Prostate gland (tissue), 2 donors: Measurements from ENCODE around the gene CCR1. TPM values are rescaled to one million over a fixed set of nuclear protein-coding genes. Genes with fewer than 3 reads are reported as not detected.

Experiments
- DNase-seq: peaks from one replicate; pipeline ENCODE4 v3.0.0-alpha.2; 2019; ENCODE audit warnings: low spot score
- H3K27ac ChIP-seq, 2 donors: fragments of 200-600 bp; sonication (generic); 2 replicates each; pipeline ENCODE4 v1.5.1; 2017 to 2019
- H3K27me3 ChIP-seq: fragments of 200-600 bp; sonication (generic); replicated peaks from 2 replicates; pipeline ENCODE4 v1.5.1; 2019; ENCODE audit not compliant: insufficient read depth
- H3K36me3 ChIP-seq, 2 donors: fragments of 200-600 bp; sonication (generic); 1 replicate in 1 of 2; 2 replicates in 1 of 2; pipeline versions ENCODE4 v1.5.1 to v1.8.1; 2017 to 2019
- H3K4me1 ChIP-seq: fragments of 200-600 bp; sonication (generic); replicated peaks from 2 replicates; pipeline ENCODE4 v1.5.1; 2019
- H3K4me3 ChIP-seq, 2 donors: fragments of 200-600 bp; sonication (generic); 2 replicates each; pipeline ENCODE4 v1.5.1; 2017 to 2019
- H3K9me3 ChIP-seq: fragments of 200-600 bp; sonication (generic); 2 replicates; pipeline ENCODE4 v1.5.1; 2017
- POLR2A ChIP-seq: fragments of 450-650 bp; IDR thresholded peaks from one replicate; pipeline ENCODE4 v1.6.1; 2016; ENCODE audit warnings: antibody characterized with exemption, mild to moderate bottlenecking
- POLR2AphosphoS5 ChIP-seq: sonication (generic); formaldehyde crosslinking; IDR thresholded peaks from one replicate; pipeline ENCODE4 v1.6.1; 2017; ENCODE audit warnings: antibody characterized with exemption
- WGBS: methylation state at CpG from one replicate; pipeline ENCODE4 v1.1.5; 2018; 5-methylcytosine and 5-hydroxymethylcytosine counted together
- intact Hi-C: fragments of 100-400 bp; cut with DNase I; formaldehyde crosslinking; loops from one replicate; pipeline ENCODE4 v1.14.2; 2022
- total RNA-seq, 2 donors: library from RNA; depleted of rRNA; stranded (reverse); fragments of >200 nt; gene quantifications; one replicate each; pipeline ENCODE4 v1.1.0, GENCODE V29; 2016
- TF ChIP-seq, protein P1 (sequence below), 4 experiments: fragments of 200-600 bp in 2 of 4; fragments of 450-650 bp in 2 of 4; sonication (generic) in 2 of 4; IDR thresholded peaks; 1 replicate in 3 of 4; 2 replicates in 1 of 4; pipeline ENCODE4 v1.5.1; 2016 to 2019; ENCODE audit warnings: antibody characterized with exemption in 4 of 4, mild to moderate bottlenecking in 2 of 4, moderate library complexity in 2 of 4

The CCR1 gene
- total RNA-seq, 2 donors from 2014 or later, result 0.46 to 2.5 TPM

GRCh38 chr3:46194868-46195553 is 13.1 kb downstream of the CCR1 start:
- 96% methylated on average over 4 of the region's 4 CpGs for WGBS
- H3K27me3 ChIP-seq, result no peaks in the 10 kb centered on the region
- no peak for DNase-seq
- intact Hi-C loops, result no loop called here
- H3K9me3 ChIP-seq, result no peaks in the 10 kb centered on the region
- no peaks in the 10 kb centered on the region for H3K4me1 ChIP-seq
- H3K27ac ChIP-seq, result no peak overlapping the region
- no peaks in the 10 kb centered on the region for H3K36me3 ChIP-seq
- no peak for TF ChIP-seq POLR2A
- TF ChIP-seq, protein P1, sequence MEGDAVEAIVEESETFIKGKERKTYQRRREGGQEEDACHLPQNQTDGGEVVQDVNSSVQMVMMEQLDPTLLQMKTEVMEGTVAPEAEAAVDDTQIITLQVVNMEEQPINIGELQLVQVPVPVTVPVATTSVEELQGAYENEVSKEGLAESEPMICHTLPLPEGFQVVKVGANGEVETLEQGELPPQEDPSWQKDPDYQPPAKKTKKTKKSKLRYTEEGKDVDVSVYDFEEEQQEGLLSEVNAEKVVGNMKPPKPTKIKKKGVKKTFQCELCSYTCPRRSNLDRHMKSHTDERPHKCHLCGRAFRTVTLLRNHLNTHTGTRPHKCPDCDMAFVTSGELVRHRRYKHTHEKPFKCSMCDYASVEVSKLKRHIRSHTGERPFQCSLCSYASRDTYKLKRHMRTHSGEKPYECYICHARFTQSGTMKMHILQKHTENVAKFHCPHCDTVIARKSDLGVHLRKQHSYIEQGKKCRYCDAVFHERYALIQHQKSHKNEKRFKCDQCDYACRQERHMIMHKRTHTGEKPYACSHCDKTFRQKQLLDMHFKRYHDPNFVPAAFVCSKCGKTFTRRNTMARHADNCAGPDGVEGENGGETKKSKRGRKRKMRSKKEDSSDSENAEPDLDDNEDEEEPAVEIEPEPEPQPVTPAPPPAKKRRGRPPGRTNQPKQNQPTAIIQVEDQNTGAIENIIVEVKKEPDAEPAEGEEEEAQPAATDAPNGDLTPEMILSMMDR (IDR thresholded peaks at IDR 0.05), result no peak
- TF ChIP-seq POLR2AphosphoS5, result no peak
- no peak overlapping the region for H3K4me3 ChIP-seq

DNA sequence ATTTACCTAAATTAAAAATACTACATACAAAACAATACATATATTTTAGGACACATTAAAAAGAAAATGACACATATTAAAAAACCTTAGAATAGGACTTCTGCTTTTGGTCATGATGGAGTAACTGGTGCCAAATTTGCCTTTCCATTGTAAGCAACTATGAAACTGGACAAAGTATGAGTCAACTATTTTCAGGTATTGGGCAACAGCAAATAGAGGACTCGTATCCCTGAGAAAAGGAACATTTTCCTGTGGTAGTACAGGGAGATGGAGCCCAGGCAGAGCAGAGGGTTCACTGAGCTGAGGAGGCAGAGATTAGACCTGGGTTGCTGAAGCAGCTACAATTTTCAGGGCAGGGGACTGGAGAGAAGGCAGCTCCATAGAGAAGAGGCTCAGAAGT is 14.7 kb downstream of the CCR1 start:
- Histone ChIP-seq H3K4me1 (no peaks in the 10 kb centered on the region), H3K36me3 (no peaks in the 10 kb centered on the region), H3K27ac (no peak overlapping the region), H3K27me3 (no peaks in the 10 kb centered on the region), H3K9me3 (no peaks in the 10 kb centered on the region), H3K4me3 (no peak overlapping the region)
- DNase-seq, result no peak
- intact Hi-C loops, result no loop called here
- TF ChIP-seq POLR2A (no peak), POLR2AphosphoS5 (no peak)
- TF ChIP-seq, protein P1 (IDR thresholded peaks at IDR 0.05), result no peak
- 96% methylated on average over 1 of the region's 1 CpG for WGBS

GRCh38 chr3:46192939-46193338 is 15.2 kb downstream of the CCR1 start:
- intact Hi-C loops, result no loop called here
- no peaks in the 10 kb centered on the region for H3K4me1 ChIP-seq
- TF ChIP-seq, protein P1 (IDR thresholded peaks at IDR 0.05), result no peak
- no peak for TF ChIP-seq POLR2AphosphoS5
- no peak for TF ChIP-seq POLR2A
- WGBS, result 85% methylated on average over 5 of the region's 5 CpGs
- no peaks in the 10 kb centered on the region for H3K36me3 ChIP-seq
- no peaks in the 10 kb centered on the region for H3K9me3 ChIP-seq
- no peak overlapping the region for H3K27ac ChIP-seq
- no peak for DNase-seq
- H3K27me3 ChIP-seq, result no peaks in the 10 kb centered on the region
- H3K4me3 ChIP-seq, result no peak overlapping the region

DNA sequence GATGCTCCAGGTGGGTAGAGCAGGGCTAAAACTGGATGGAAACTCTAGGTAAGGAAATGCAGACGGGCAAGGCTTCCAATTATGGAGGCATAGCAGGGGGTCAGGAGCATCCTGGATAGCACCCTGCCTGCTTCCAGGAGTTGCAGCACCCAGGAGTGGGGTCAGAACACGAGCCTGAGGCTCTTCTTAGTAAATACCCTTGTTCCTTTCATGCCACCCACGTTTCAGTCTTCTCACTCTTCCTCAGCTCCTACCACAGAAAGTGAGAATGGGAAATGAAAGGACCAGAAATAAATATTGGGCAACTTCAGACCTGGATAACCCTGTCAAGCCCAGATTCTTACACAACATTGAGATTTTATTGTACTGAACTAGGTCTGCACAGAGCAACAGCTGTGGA is 16.4 kb downstream of the CCR1 start:
- Histone ChIP-seq H3K27ac (no peak overlapping the region), H3K4me3 (no peak overlapping the region), H3K9me3 (no peaks in the 10 kb centered on the region), H3K27me3 (no peaks in the 10 kb centered on the region), H3K36me3 (no peaks in the 10 kb centered on the region), H3K4me1 (no peaks in the 10 kb centered on the region)
- WGBS, result 46% methylated on average over 3 of the region's 3 CpGs
- intact Hi-C loops, result no loop called here
- TF ChIP-seq, protein P1 (IDR thresholded peaks at IDR 0.05), result no peak
- TF ChIP-seq POLR2A (no peak), POLR2AphosphoS5 (no peak)
- no peak for DNase-seq

DNA sequence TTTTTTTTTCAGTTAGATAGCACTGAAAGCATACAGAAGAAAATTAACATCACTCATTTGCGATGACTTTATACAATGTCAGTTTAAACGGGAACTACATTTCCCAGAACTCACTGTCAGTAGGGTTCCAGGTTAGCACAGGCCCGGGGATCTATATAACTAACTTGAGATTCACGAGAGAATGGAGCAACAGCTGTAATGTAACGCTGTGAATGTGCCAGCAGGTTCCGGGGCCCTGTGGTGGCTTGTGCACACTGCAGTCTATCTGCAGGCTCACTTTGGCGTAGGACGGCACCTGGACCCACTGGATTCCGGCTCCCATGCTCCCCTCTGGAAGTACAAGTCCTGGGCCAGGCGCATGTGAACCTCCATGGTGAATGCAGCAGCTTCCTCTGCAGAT is 19.4 kb downstream of the CCR1 start:
- H3K27ac ChIP-seq, result no peak overlapping the region
- no peak for TF ChIP-seq POLR2AphosphoS5
- no peak for TF ChIP-seq POLR2A
- TF ChIP-seq, protein P1 (IDR thresholded peaks at IDR 0.05), result no peak
- 94% methylated on average over 10 of the region's 10 CpGs for WGBS
- intact Hi-C loops, result no loop called here
- DNase-seq, result no peak
- no peak overlapping the region for H3K4me3 ChIP-seq
- no peaks in the 10 kb centered on the region for H3K36me3 ChIP-seq
- H3K9me3 ChIP-seq, result no peaks in the 10 kb centered on the region
- no peaks in the 10 kb centered on the region for H3K27me3 ChIP-seq
- H3K4me1 ChIP-seq, result no peaks in the 10 kb centered on the region
